HCT116 (cell line): ENCODE results near the gene RWDD3. TPM values are rescaled to one million over a fixed set of nuclear protein-coding genes. Genes with fewer than 3 reads are reported as not detected.

Experiments used
- ATAC-seq: fragments of 200-7000 bp; cut with Tn5 transposase; 2 replicates; pipeline ENCODE4 v1.9.1; 2020; ENCODE audit warnings: mild to moderate bottlenecking, moderate library complexity
- BruUV-seq: library from RNA; stranded (reverse); fragments of 400-500 nt; replicated peaks from 2 replicates; lab custom pipeline; 2021; lab: Mats Ljungman, UMichigan
- CTCF ChIA-PET: fragments of 300-600 bp; sonication (Branson Sonifier 250); formaldehyde crosslinking; loops from one replicate; lab custom pipeline; 2021; ENCODE audit warnings: antibody characterized with exemption; lab: Charles Lee
- POLR2A ChIA-PET: fragments of 300-600, 350-600 bp; sonication (Branson Sonifier 250); formaldehyde crosslinking; loops from one replicate; lab custom pipeline; 2021; ENCODE audit warnings: antibody characterized with exemption; lab: Charles Lee
- RAD21 ChIA-PET, 2 experiments: fragments of 300-600 bp; sonication (Branson Sonifier 250); formaldehyde crosslinking; loops; one replicate each; lab custom pipeline; 2023; ENCODE audit warnings: low total read pairs in 2 of 2; ENCODE audit not compliant: uncharacterized antibody in 2 of 2, unreplicated experiment in 2 of 2, low non-redundant PET in 1 of 2; lab: Charles Lee
- DNase-seq: peaks from one replicate; pipeline ENCODE4 v3.0.0-alpha.2; 2010; ENCODE audit warnings: low read depth, low spot score
- H2AFZ ChIP-seq: fragments of 200-600 bp; shearing (Covaris generic), sonication (generic); 2 replicates; pipeline ENCODE4 v1.6.1; 2017; ENCODE audit warnings: low read depth, mixed run types, mixed read lengths, antibody characterized with exemption, low read length; ENCODE audit not compliant: poor library complexity, severe bottlenecking
- H3K27ac ChIP-seq: 2 replicates; pipeline ENCODE4 v1.5.1; 2012; ENCODE audit warnings: low read depth, low read length
- H3K27me3 ChIP-seq: fragments of 200-600 bp; sonication (generic); 2 replicates; pipeline ENCODE4 v1.6.1; 2016; ENCODE audit warnings: mixed run types, low read length, mixed read lengths; ENCODE audit not compliant: insufficient read depth
- H3K36me3 ChIP-seq, 2 experiments: fragments of 200-500 bp in 1 of 2; fragments of 200-600 bp in 1 of 2; sonication (Bioruptor generic) in 1 of 2; sonication (generic) in 1 of 2; 2 replicates each; pipeline versions ENCODE4 v1.5.1 to v1.6.1; 2014 to 2016; ENCODE audit warnings: low read length in 2 of 2, inconsistent platforms in 1 of 2, mixed read lengths in 1 of 2, mixed run types in 1 of 2; ENCODE audit not compliant: insufficient read depth in 2 of 2, control insufficient read depth in 1 of 2
- H3K4me1 ChIP-seq, 2 experiments: fragments of 200-600 bp in 1 of 2; sonication (generic) in 1 of 2; 2 replicates each; pipeline versions ENCODE4 v1.5.1 to v1.6.1; 2012 to 2017; ENCODE audit warnings: low read length in 2 of 2, inconsistent platforms in 1 of 2, mild to moderate bottlenecking in 1 of 2, mixed read lengths in 1 of 2, mixed run types in 1 of 2, moderate library complexity in 1 of 2; ENCODE audit not compliant: insufficient read depth in 2 of 2, control insufficient read depth in 1 of 2
- H3K4me2 ChIP-seq: fragments of 200-600 bp; sonication (generic); 2 replicates; pipeline ENCODE4 v1.6.1; 2017; ENCODE audit warnings: mixed run types, low read length, mixed read lengths
- H3K4me3 ChIP-seq, 2 experiments: fragments of 200-600 bp in 1 of 2; sonication (generic) in 1 of 2; replicated peaks in 1 of 2; 2 replicates each; pipeline ENCODE4 v1.5.1; 2011 to 2016; ENCODE audit warnings: low read length in 2 of 2, control low read depth in 1 of 2, low read depth in 1 of 2, mild to moderate bottlenecking in 1 of 2, mixed read lengths in 1 of 2, mixed run types in 1 of 2
- H3K79me2 ChIP-seq: fragments of 200-600 bp; sonication (generic); 2 replicates; pipeline ENCODE4 v1.6.1; 2017; ENCODE audit warnings: mild to moderate bottlenecking, mixed run types, low read length, moderate library complexity, mixed read lengths; ENCODE audit not compliant: insufficient read depth
- H3K9ac ChIP-seq: fragments of 200-600 bp; sonication (generic); 2 replicates; pipeline ENCODE4 v1.6.1; 2016; ENCODE audit warnings: low read length, mixed read lengths
- H3K9me2 ChIP-seq: fragments of 200-600 bp; sonication (generic), shearing (Covaris generic); 2 replicates; pipeline ENCODE4 v1.6.1; 2017; ENCODE audit warnings: mixed run types, mild to moderate bottlenecking, moderate library complexity; ENCODE audit not compliant: insufficient read depth
- H3K9me3 ChIP-seq, 2 experiments: fragments of 200-500 bp in 1 of 2; fragments of 200-600 bp in 1 of 2; sonication (Bioruptor generic) in 1 of 2; sonication (generic) in 1 of 2; 2 replicates each; pipeline ENCODE4 v1.6.1; 2014 to 2017; ENCODE audit warnings: low read length in 2 of 2, mixed read lengths in 2 of 2, inconsistent platforms in 1 of 2, low read depth in 1 of 2, mild to moderate bottlenecking in 1 of 2, mixed run types in 1 of 2, moderate library complexity in 1 of 2; ENCODE audit not compliant: control insufficient read depth in 1 of 2, insufficient read depth in 1 of 2
- H4K20me1 ChIP-seq: fragments of 200-600 bp; sonication (generic), shearing (Covaris generic); 2 replicates; pipeline ENCODE4 v1.6.1; 2017; ENCODE audit warnings: mixed run types, mild to moderate bottlenecking, moderate library complexity; ENCODE audit not compliant: insufficient read depth
- CBX3 ChIP-seq: IDR thresholded peaks from 2 replicates; pipeline ENCODE4 v1.6.1; 2012; ENCODE audit warnings: low read depth
- EGR1 ChIP-seq: IDR thresholded peaks from 2 replicates; pipeline ENCODE4 v1.6.1; 2012; ENCODE audit warnings: low read depth
- ELF1 ChIP-seq: IDR thresholded peaks from 2 replicates; pipeline ENCODE4 v1.6.1; 2012; ENCODE audit warnings: low read depth, borderline replicate concordance
- EZH2 ChIP-seq: fragments of 200-600 bp; sonication (generic); IDR thresholded peaks from 2 replicates; pipeline ENCODE4 v1.6.1; 2017; ENCODE audit warnings: antibody characterized with exemption, mixed run types
- EZH2phosphoT487 ChIP-seq: fragments of 200-600 bp; IDR thresholded peaks from 2 replicates; pipeline ENCODE4 v1.6.1; 2018; ENCODE audit warnings: antibody characterized with exemption, borderline replicate concordance
- FOSL1 ChIP-seq: IDR thresholded peaks from 2 replicates; pipeline ENCODE4 v1.6.1; 2012; ENCODE audit warnings: low read depth
- JUND ChIP-seq: IDR thresholded peaks from 2 replicates; pipeline ENCODE4 v1.6.1; 2012
- POLR2A ChIP-seq: IDR thresholded peaks from 2 replicates; pipeline ENCODE4 v1.7.0; 2011; ENCODE audit warnings: borderline replicate concordance; ENCODE audit not compliant: insufficient read depth, insufficient read length; ENCODE audit errors: extremely low read depth
- RAD21 ChIP-seq: IDR thresholded peaks from 2 replicates; pipeline ENCODE4 v1.6.1; 2012; ENCODE audit warnings: low read depth, mild to moderate bottlenecking
- SP1 ChIP-seq: IDR thresholded peaks from 2 replicates; pipeline ENCODE4 v1.6.1; 2012; ENCODE audit warnings: low read depth
- SRF ChIP-seq: IDR thresholded peaks from 2 replicates; pipeline ENCODE4 v1.6.1; 2012; ENCODE audit warnings: low read depth
- TCF7L2 ChIP-seq: IDR thresholded peaks from 2 replicates; pipeline ENCODE4 v1.7.0; 2011; ENCODE audit warnings: borderline replicate concordance, inconsistent platforms; ENCODE audit not compliant: insufficient read depth, insufficient read length; ENCODE audit errors: extremely low read depth
- YY1 ChIP-seq: IDR thresholded peaks from 2 replicates; pipeline ENCODE4 v1.6.1; 2011; ENCODE audit warnings: low read length, low read depth, moderate library complexity, mild to moderate bottlenecking; ENCODE audit not compliant: insufficient replicate concordance; ENCODE audit errors: extremely low read depth
- ZFX ChIP-seq: fragments of 450-650 bp; IDR thresholded peaks from 2 replicates; pipeline ENCODE4 v1.6.1; 2017
- ZNF274 ChIP-seq: fragments of 200-500 bp; sonication (Bioruptor generic); IDR thresholded peaks from 2 replicates; pipeline ENCODE4 v1.6.1; 2014; ENCODE audit warnings: mild to moderate bottlenecking, low read depth, low read length, inconsistent platforms
- intact Hi-C: fragments of 100-400 bp; cut with micrococcal nuclease; formaldehyde crosslinking; loops from 2 replicates; pipeline ENCODE4 v1.10.0; 2022
- total RNA-seq: library from RNA; stranded (reverse); gene quantifications from one replicate; pipeline ENCODE4 v1.2.1, GENCODE V29; 2021; ENCODE audit not compliant: unreplicated experiment
- TF ChIP-seq, protein P1 (sequence below): IDR thresholded peaks from 2 replicates; pipeline ENCODE4 v1.6.1; 2012
- TF ChIP-seq, protein P2 (sequence below): IDR thresholded peaks from 2 replicates; pipeline ENCODE4 v1.6.1; 2012; ENCODE audit warnings: low read depth
- TF ChIP-seq, protein P3 (sequence below): IDR thresholded peaks from 2 replicates; pipeline ENCODE4 v1.6.1; 2012
- TF ChIP-seq, protein P4 (sequence below): IDR thresholded peaks from 2 replicates; pipeline ENCODE4 v1.6.1; 2011; ENCODE audit warnings: mild to moderate bottlenecking, low read length, moderate library complexity; ENCODE audit not compliant: insufficient replicate concordance; ENCODE audit errors: extremely low read depth
- TF ChIP-seq, protein P5 (sequence below), 3 experiments: fragments of 200-600 bp in 1 of 3; sonication (generic) in 1 of 3; IDR thresholded peaks in 2 of 3; conservative IDR thresholded peaks in 1 of 3; 2 replicates each; pipeline ENCODE4 v1.5.1; 2012 to 2017; ENCODE audit warnings: low read depth in 2 of 3, low read length in 2 of 3, antibody characterized with exemption in 1 of 3, borderline replicate concordance in 1 of 3, control low read depth in 1 of 3, mild to moderate bottlenecking in 1 of 3, mixed read lengths in 1 of 3, mixed run types in 1 of 3, moderate library complexity in 1 of 3; ENCODE audit not compliant: insufficient read depth in 1 of 3

RWDD3 gene
- total RNA-seq, 1 experiment from 2014 or later = 12.4 TPM

DNA sequence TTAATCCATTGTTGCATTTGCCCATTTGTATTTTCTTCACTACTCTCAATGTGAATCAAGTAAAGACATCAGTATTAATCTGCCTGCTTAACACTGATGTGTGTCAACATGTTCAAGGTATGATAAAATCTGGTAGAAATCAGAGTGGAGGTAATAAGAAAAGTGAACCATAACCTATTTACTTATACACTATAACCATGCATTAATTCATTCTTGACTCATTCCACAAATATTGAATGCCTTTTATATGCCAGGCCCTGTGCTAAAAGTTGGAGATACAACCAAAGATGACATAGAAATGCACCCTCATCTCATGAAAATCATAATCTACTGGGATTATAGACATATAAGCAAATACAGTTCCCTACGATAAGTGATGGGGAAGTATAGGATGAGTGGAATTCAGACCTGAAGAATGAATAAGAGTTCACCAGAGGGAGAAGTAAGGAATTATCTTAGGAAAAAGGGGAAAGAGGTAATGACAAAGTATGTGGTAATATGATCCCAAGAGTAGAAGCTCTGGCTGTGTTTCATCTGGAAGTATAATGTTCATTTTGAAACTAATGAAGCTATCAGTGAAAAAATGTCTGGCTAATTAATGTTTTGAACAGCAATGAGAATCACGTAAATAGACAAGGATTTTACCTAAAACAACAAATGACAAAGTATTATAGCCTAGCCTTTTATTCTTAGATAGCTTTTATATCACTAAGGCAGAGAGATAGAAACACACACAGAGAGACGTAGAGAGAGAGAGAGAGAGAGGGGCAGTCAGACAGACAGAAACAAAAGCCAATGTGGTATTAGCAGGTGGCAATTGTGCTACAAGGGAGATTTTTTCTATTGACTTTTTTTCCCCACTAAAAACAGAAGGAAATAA, 7.0 kb upstream of the RWDD3 start:
- Histone ChIP-seq H4K20me1 (no peaks in the 10 kb centered on the region), H3K4me3 (no peak overlapping the region), H3K27ac (no peak overlapping the region), H3K4me2 (no peak overlapping the region), H3K27me3 (no peaks in the 10 kb centered on the region), H3K9me3 (no peaks in the 10 kb centered on the region), H3K4me1 (no peaks in the 10 kb centered on the region), H3K79me2 (no peaks in the 10 kb centered on the region), H3K9me2 (no peaks in the 10 kb centered on the region), H2AFZ (no peak overlapping the region), H3K9ac (no peak overlapping the region), H3K36me3 (no peaks in the 10 kb centered on the region)
- CTCF ChIA-PET = no interaction called here
- TF ChIP-seq, protein P1, sequence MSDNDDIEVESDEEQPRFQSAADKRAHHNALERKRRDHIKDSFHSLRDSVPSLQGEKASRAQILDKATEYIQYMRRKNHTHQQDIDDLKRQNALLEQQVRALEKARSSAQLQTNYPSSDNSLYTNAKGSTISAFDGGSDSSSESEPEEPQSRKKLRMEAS = no peak
- TF ChIP-seq ZFX (no peak), SP1 (no peak), SRF (no peak), CBX3 (no peak), RAD21 (no peak), ELF1 (no peak), ZNF274 (no peak), YY1 (no peak), JUND (no peak), EZH2 (no peak), EZH2phosphoT487 (no peak), TCF7L2 (no peak), POLR2A (no peak), EGR1 (no peak), FOSL1 (no peak)
- TF ChIP-seq, protein P2, sequence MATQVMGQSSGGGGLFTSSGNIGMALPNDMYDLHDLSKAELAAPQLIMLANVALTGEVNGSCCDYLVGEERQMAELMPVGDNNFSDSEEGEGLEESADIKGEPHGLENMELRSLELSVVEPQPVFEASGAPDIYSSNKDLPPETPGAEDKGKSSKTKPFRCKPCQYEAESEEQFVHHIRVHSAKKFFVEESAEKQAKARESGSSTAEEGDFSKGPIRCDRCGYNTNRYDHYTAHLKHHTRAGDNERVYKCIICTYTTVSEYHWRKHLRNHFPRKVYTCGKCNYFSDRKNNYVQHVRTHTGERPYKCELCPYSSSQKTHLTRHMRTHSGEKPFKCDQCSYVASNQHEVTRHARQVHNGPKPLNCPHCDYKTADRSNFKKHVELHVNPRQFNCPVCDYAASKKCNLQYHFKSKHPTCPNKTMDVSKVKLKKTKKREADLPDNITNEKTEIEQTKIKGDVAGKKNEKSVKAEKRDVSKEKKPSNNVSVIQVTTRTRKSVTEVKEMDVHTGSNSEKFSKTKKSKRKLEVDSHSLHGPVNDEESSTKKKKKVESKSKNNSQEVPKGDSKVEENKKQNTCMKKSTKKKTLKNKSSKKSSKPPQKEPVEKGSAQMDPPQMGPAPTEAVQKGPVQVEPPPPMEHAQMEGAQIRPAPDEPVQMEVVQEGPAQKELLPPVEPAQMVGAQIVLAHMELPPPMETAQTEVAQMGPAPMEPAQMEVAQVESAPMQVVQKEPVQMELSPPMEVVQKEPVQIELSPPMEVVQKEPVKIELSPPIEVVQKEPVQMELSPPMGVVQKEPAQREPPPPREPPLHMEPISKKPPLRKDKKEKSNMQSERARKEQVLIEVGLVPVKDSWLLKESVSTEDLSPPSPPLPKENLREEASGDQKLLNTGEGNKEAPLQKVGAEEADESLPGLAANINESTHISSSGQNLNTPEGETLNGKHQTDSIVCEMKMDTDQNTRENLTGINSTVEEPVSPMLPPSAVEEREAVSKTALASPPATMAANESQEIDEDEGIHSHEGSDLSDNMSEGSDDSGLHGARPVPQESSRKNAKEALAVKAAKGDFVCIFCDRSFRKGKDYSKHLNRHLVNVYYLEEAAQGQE = no peak
- TF ChIP-seq, protein P3, sequence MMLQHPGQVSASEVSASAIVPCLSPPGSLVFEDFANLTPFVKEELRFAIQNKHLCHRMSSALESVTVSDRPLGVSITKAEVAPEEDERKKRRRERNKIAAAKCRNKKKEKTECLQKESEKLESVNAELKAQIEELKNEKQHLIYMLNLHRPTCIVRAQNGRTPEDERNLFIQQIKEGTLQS = no peak
- TF ChIP-seq, protein P4, sequence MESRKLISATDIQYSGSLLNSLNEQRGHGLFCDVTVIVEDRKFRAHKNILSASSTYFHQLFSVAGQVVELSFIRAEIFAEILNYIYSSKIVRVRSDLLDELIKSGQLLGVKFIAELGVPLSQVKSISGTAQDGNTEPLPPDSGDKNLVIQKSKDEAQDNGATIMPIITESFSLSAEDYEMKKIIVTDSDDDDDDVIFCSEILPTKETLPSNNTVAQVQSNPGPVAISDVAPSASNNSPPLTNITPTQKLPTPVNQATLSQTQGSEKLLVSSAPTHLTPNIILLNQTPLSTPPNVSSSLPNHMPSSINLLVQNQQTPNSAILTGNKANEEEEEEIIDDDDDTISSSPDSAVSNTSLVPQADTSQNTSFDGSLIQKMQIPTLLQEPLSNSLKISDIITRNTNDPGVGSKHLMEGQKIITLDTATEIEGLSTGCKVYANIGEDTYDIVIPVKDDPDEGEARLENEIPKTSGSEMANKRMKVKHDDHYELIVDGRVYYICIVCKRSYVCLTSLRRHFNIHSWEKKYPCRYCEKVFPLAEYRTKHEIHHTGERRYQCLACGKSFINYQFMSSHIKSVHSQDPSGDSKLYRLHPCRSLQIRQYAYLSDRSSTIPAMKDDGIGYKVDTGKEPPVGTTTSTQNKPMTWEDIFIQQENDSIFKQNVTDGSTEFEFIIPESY = no peak
- TF ChIP-seq, protein P5, sequence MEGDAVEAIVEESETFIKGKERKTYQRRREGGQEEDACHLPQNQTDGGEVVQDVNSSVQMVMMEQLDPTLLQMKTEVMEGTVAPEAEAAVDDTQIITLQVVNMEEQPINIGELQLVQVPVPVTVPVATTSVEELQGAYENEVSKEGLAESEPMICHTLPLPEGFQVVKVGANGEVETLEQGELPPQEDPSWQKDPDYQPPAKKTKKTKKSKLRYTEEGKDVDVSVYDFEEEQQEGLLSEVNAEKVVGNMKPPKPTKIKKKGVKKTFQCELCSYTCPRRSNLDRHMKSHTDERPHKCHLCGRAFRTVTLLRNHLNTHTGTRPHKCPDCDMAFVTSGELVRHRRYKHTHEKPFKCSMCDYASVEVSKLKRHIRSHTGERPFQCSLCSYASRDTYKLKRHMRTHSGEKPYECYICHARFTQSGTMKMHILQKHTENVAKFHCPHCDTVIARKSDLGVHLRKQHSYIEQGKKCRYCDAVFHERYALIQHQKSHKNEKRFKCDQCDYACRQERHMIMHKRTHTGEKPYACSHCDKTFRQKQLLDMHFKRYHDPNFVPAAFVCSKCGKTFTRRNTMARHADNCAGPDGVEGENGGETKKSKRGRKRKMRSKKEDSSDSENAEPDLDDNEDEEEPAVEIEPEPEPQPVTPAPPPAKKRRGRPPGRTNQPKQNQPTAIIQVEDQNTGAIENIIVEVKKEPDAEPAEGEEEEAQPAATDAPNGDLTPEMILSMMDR (IDR thresholded peaks at IDR 0.05 in 2 of 3, conservative IDR thresholded peaks at IDR 0.05 in 1 of 3; ENCODE audit: borderline replicate concordance in 1 of 3, insufficient read depth in 1 of 3, low read depth in 2 of 3, low read length in 2 of 3) = no peak
- ATAC-seq (no peak), DNase-seq (no peak)
- POLR2A ChIA-PET = no interaction called here
- BruUV-seq = no TSS peak
- RAD21 ChIA-PET = no interaction called here
- intact Hi-C loops = no loop called here
